ENCODE measurements around the gene CCDC73. TPM values are rescaled to one million over a fixed set of nuclear protein-coding genes. Genes with fewer than 3 reads are reported as not detected.
"Not testable (repeated sequence)": the region's sequence is repeated elsewhere in the genome, so short reads cannot be mapped to it uniquely, and the experiment has no call there.

The CCDC73 gene
- total RNA-seq, 3 donors from 2014 or later: not detected

GRCh38 chr11:32616903-32617302, 177.6 kb downstream of the CCDC73 start:
- no peak for TF ChIP-seq CTCF (IDR thresholded peaks at IDR 0.05)
- H3K4me1 ChIP-seq (ENCODE audit: low read depth): no peaks in the 10 kb centered on the region
- no peak overlapping the region for H3K4me3 ChIP-seq
- no peaks in the 10 kb centered on the region for H3K36me3 ChIP-seq (ENCODE audit: low read depth)
- intact Hi-C loops (cut with DNase I, micrococcal nuclease): no loop called here
- DNase-seq (no peak), ATAC-seq (no peak)
- H3K9me3 ChIP-seq: no peaks in the 10 kb centered on the region

- no peak for TF ChIP-seq CTCF (IDR thresholded peaks at IDR 0.05)
- DNase-seq (no peak), ATAC-seq (no peak)
- intact Hi-C loops (cut with DNase I, micrococcal nuclease): no loop called here
- no peaks in the 10 kb centered on the region for H3K9me3 ChIP-seq
- H3K36me3 ChIP-seq (ENCODE audit: low read depth): no peaks in the 10 kb centered on the region
- H3K4me3 ChIP-seq: no peak overlapping the region
- no peaks in the 10 kb centered on the region for H3K4me1 ChIP-seq (ENCODE audit: low read depth)
Measured at GRCh38 chr11:32615422-32615821, 179.0 kb downstream of the CCDC73 start.

- H3K36me3 ChIP-seq (ENCODE audit: low read depth): no peaks in the 10 kb centered on the region
- H3K4me3 ChIP-seq: no peak overlapping the region
- ATAC-seq (no peak), DNase-seq (no peak)
- TF ChIP-seq CTCF (IDR thresholded peaks at IDR 0.05): no peak
- intact Hi-C loops (cut with DNase I, micrococcal nuclease): no loop called here
- no peaks in the 10 kb centered on the region for H3K9me3 ChIP-seq
- no peaks in the 10 kb centered on the region for H3K4me1 ChIP-seq (ENCODE audit: low read depth)
Measured at GRCh38 chr11:32613500-32614151, 180.8 kb downstream of the CCDC73 start.

- no peak for ATAC-seq
Measured at GRCh38 chr11:32610797-32611352, 183.6 kb downstream of the CCDC73 start.

GRCh38 chr11:32608826-32609225, 185.6 kb downstream of the CCDC73 start:
- H3K4me3 ChIP-seq; intact Hi-C loops (cut with DNase I, micrococcal nuclease); H3K9me3 ChIP-seq; H3K4me1 ChIP-seq (ENCODE audit: low read depth); H3K36me3 ChIP-seq (ENCODE audit: low read depth); DNase-seq; ATAC-seq: not testable (repeated sequence)

More at GRCh38 chr11:32610797-32611352, 183.6 kb downstream of the CCDC73 start:
- TF ChIP-seq CTCF (IDR thresholded peaks at IDR 0.05): no peak
- intact Hi-C loops (cut with DNase I, micrococcal nuclease): no loop called here
- Histone ChIP-seq H3K9me3 (no peaks in the 10 kb centered on the region), H3K36me3 (ENCODE audit: low read depth) (no peaks in the 10 kb centered on the region), H3K4me3 (no peak overlapping the region), H3K4me1 (ENCODE audit: low read depth) (no peaks in the 10 kb centered on the region)
- DNase-seq: no peak

- no peak overlapping the region for H3K4me3 ChIP-seq
- H3K9me3 ChIP-seq: no peaks in the 10 kb centered on the region
- no peaks in the 10 kb centered on the region for H3K4me1 ChIP-seq (ENCODE audit: low read depth)
- TF ChIP-seq CTCF (IDR thresholded peaks at IDR 0.05): no peak
- no peak for DNase-seq
- no peak for ATAC-seq
- intact Hi-C loops (cut with DNase I, micrococcal nuclease): no loop called here
- H3K36me3 ChIP-seq (ENCODE audit: low read depth): no peaks in the 10 kb centered on the region
Measured at GRCh38 chr11:32606220-32606619, 188.2 kb downstream of the CCDC73 start.
